ENCODE data around the gene IL20.

IL20 gene

DNA sequence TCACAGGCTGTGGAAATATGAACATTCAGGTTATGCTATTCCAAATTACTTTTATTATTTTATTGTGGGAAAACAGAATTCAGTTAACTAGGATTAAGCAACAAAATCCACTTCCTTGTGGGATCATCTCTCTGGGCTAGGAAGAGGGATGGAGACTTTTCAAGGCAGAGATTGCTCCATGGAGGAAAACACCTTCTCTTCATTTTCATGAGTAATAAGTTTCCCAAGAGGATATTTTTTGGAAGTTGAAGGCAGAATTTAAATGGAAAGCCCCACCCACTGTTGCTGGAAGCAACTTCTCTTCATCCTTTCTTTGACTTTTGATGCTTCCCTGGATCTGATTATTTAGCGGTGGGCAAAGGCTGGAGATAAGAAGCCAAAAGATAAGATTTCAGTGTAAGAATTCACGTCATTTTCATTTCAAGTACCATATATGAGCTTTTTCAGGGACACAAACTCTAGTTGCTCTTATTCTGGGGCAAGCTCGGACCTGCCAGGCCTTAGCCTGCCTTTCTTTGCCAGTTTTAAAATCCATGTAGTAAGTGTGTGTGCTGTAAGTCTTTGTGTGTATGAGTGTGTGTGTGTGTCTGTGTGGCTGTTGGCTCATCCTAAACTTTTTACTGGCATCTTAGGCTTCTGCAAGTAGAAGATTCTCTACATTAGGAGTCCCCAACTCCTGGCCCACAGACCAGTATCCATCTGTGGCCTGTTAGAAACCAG, 20.1 kb downstream of the IL20 start:
- no peak overlapping the region for H3K18ac ChIP-seq (ENCODE audit: low read length)
- no peak overlapping the region for H4K91ac ChIP-seq (ENCODE audit: low read depth, low read length, poor library complexity)
- no peaks in the 10 kb centered on the region for H3K9me3 ChIP-seq (replicated peaks in 1 of 2; ENCODE audit: control insufficient read depth in 2 of 2, insufficient read depth in 1 of 2, low read depth in 1 of 2, low read length in 2 of 2)
- H3K79me1 ChIP-seq (ENCODE audit: low read depth, low read length): no peaks in the 10 kb centered on the region
- DNase-seq (ENCODE audit: low spot score): no peak
- no peak overlapping the region for H2BK120ac ChIP-seq (ENCODE audit: low read depth, low read length)
- H2BK5ac ChIP-seq (ENCODE audit: low read length): no peak overlapping the region
- no peak overlapping the region for H4K8ac ChIP-seq (ENCODE audit: low read depth, low read length)
- H2AFZ ChIP-seq (ENCODE audit: low read length): no peak overlapping the region
- H3K4ac ChIP-seq (ENCODE audit: low read length): no peak overlapping the region
- H2BK15ac ChIP-seq (ENCODE audit: low read length): no peak overlapping the region
- H2BK12ac ChIP-seq (ENCODE audit: low read length): no peak overlapping the region
- peaks cover 0 to 5% (median 0%) of the 10 kb centered on the region in 3 experiments for H3K27me3 ChIP-seq (ENCODE audit: control insufficient read depth in 3 of 3, insufficient read depth in 3 of 3, low read depth in 1 of 3, low read length in 3 of 3)
- H3K36me3 ChIP-seq (replicated peaks in 1 of 2; ENCODE audit: control insufficient read depth in 2 of 2, insufficient read depth in 2 of 2, low read length in 2 of 2): no peaks in the 10 kb centered on the region
- no peak overlapping the region for H3K23ac ChIP-seq (ENCODE audit: low read depth, low read length, poor library complexity)
- H3K9ac ChIP-seq (ENCODE audit: low read depth, low read length, poor library complexity): no peak overlapping the region
- WGBS, 2 donors (ENCODE audit: extremely low coverage in 2 of 2, insufficient read length in 2 of 2, insufficient replicate concordance in 1 of 2): no CpG with 5 or more reads among the region's 3 CpGs
- H3K27ac ChIP-seq (replicated peaks; ENCODE audit: low read length): no peak overlapping the region
- H3K4me2 ChIP-seq (ENCODE audit: insufficient read depth, low read length, poor library complexity, severe bottlenecking): no peak overlapping the region
- H3K14ac ChIP-seq (ENCODE audit: low read length): no peak overlapping the region
- H2AK5ac ChIP-seq (ENCODE audit: low read depth, low read length): no peak overlapping the region
- H3K4me1 ChIP-seq (ENCODE audit: control insufficient read depth in 2 of 2, insufficient read depth in 1 of 2, low read depth in 1 of 2, low read length in 2 of 2): no peaks in the 10 kb centered on the region
- H3K4me3 ChIP-seq (ENCODE audit: low read length in 2 of 2): no peak overlapping the region

- Histone ChIP-seq H3K4ac (ENCODE audit: low read length) (no peak overlapping the region), H2AK5ac (ENCODE audit: low read depth, low read length) (no peak overlapping the region), H3K4me3 (ENCODE audit: low read length in 2 of 2) (no peak overlapping the region), H3K79me1 (ENCODE audit: low read depth, low read length) (no peaks in the 10 kb centered on the region), H3K4me1 (ENCODE audit: control insufficient read depth in 2 of 2, insufficient read depth in 1 of 2, low read depth in 1 of 2, low read length in 2 of 2) (no peaks in the 10 kb centered on the region), H3K9ac (ENCODE audit: low read depth, low read length, poor library complexity) (no peak overlapping the region), H3K9me3 (replicated peaks in 1 of 2; ENCODE audit: control insufficient read depth in 2 of 2, insufficient read depth in 1 of 2, low read depth in 1 of 2, low read length in 2 of 2) (no peaks in the 10 kb centered on the region), H3K4me2 (ENCODE audit: insufficient read depth, low read length, poor library complexity, severe bottlenecking) (no peak overlapping the region), H2BK5ac (ENCODE audit: low read length) (no peak overlapping the region), H3K18ac (ENCODE audit: low read length) (no peak overlapping the region), H3K27me3 (ENCODE audit: control insufficient read depth in 3 of 3, insufficient read depth in 3 of 3, low read depth in 1 of 3, low read length in 3 of 3) (peaks cover 0 to 5% (median 0%) of the 10 kb centered on the region in 3 experiments), H3K27ac (replicated peaks; ENCODE audit: low read length) (no peak overlapping the region), H3K36me3 (replicated peaks in 1 of 2; ENCODE audit: control insufficient read depth in 2 of 2, insufficient read depth in 2 of 2, low read length in 2 of 2) (no peaks in the 10 kb centered on the region), H3K23ac (ENCODE audit: low read depth, low read length, poor library complexity) (no peak overlapping the region), H2BK12ac (ENCODE audit: low read length) (no peak overlapping the region), H2BK15ac (ENCODE audit: low read length) (no peak overlapping the region), H4K91ac (ENCODE audit: low read depth, low read length, poor library complexity) (no peak overlapping the region), H2BK120ac (ENCODE audit: low read depth, low read length) (no peak overlapping the region), H4K8ac (ENCODE audit: low read depth, low read length) (no peak overlapping the region), H2AFZ (ENCODE audit: low read length) (no peak overlapping the region), H3K14ac (ENCODE audit: low read length) (no peak overlapping the region)
- DNase-seq (ENCODE audit: low spot score): no peak
- no CpG with 5 or more reads among the region's 1 CpG for WGBS, 2 donors (ENCODE audit: extremely low coverage in 2 of 2, insufficient read length in 2 of 2, insufficient replicate concordance in 1 of 2)
Measured at GRCh38 chr1:206886831-206887230, 21.4 kb downstream of the IL20 start.

GRCh38 chr1:206887701-206888100, 22.3 kb downstream of the IL20 start:
- H3K14ac ChIP-seq (ENCODE audit: low read length): no peak overlapping the region

GRCh38 chr1:206890125-206891060, 25.0 kb downstream of the IL20 start:
- Histone ChIP-seq H3K4me2 (ENCODE audit: insufficient read depth, low read length, poor library complexity, severe bottlenecking) (no peak overlapping the region), H3K9ac (ENCODE audit: low read depth, low read length, poor library complexity) (no peak overlapping the region), H2BK5ac (ENCODE audit: low read length) (no peak overlapping the region), H3K4me3 (ENCODE audit: low read length in 2 of 2) (no peak overlapping the region), H3K27ac (replicated peaks; ENCODE audit: low read length) (no peak overlapping the region), H4K91ac (ENCODE audit: low read depth, low read length, poor library complexity) (no peak overlapping the region), H4K8ac (ENCODE audit: low read depth, low read length) (no peak overlapping the region), H2BK15ac (ENCODE audit: low read length) (no peak overlapping the region), H3K4me1 (ENCODE audit: control insufficient read depth in 2 of 2, insufficient read depth in 1 of 2, low read depth in 1 of 2, low read length in 2 of 2) (no peaks in the 10 kb centered on the region), H2AFZ (ENCODE audit: low read length) (no peak overlapping the region), H2BK12ac (ENCODE audit: low read length) (no peak overlapping the region), H3K14ac (ENCODE audit: low read length) (no peak overlapping the region), H3K4ac (ENCODE audit: low read length) (no peak overlapping the region), H3K23ac (ENCODE audit: low read depth, low read length, poor library complexity) (no peak overlapping the region), H3K9me3 (replicated peaks in 1 of 2; ENCODE audit: control insufficient read depth in 2 of 2, insufficient read depth in 1 of 2, low read depth in 1 of 2, low read length in 2 of 2) (no peaks in the 10 kb centered on the region), H3K36me3 (replicated peaks in 1 of 2; ENCODE audit: control insufficient read depth in 2 of 2, insufficient read depth in 2 of 2, low read length in 2 of 2) (no peaks in the 10 kb centered on the region), H3K18ac (ENCODE audit: low read length) (no peak overlapping the region), H3K79me1 (ENCODE audit: low read depth, low read length) (no peaks in the 10 kb centered on the region), H3K27me3 (ENCODE audit: control insufficient read depth in 3 of 3, insufficient read depth in 3 of 3, low read depth in 1 of 3, low read length in 3 of 3) (peaks cover 0 to 15% (median 0%) of the 10 kb centered on the region in 3 experiments), H2AK5ac (ENCODE audit: low read depth, low read length) (no peak overlapping the region), H2BK120ac (ENCODE audit: low read depth, low read length) (no peak overlapping the region)
- no CpG with 5 or more reads among the region's 15 CpGs for WGBS, 2 donors (ENCODE audit: extremely low coverage in 2 of 2, insufficient read length in 2 of 2, insufficient replicate concordance in 1 of 2)
- DNase-seq (ENCODE audit: low spot score): no peak

More at GRCh38 chr1:206887701-206888100, 22.3 kb downstream of the IL20 start:
- Histone ChIP-seq H3K79me1 (ENCODE audit: low read depth, low read length) (no peaks in the 10 kb centered on the region), H3K9ac (ENCODE audit: low read depth, low read length, poor library complexity) (no peak overlapping the region), H2BK12ac (ENCODE audit: low read length) (no peak overlapping the region), H3K4me1 (ENCODE audit: control insufficient read depth in 2 of 2, insufficient read depth in 1 of 2, low read depth in 1 of 2, low read length in 2 of 2) (no peaks in the 10 kb centered on the region), H3K9me3 (replicated peaks in 1 of 2; ENCODE audit: control insufficient read depth in 2 of 2, insufficient read depth in 1 of 2, low read depth in 1 of 2, low read length in 2 of 2) (no peaks in the 10 kb centered on the region), H4K91ac (ENCODE audit: low read depth, low read length, poor library complexity) (no peak overlapping the region), H3K4me2 (ENCODE audit: insufficient read depth, low read length, poor library complexity, severe bottlenecking) (no peak overlapping the region), H3K18ac (ENCODE audit: low read length) (no peak overlapping the region), H2BK120ac (ENCODE audit: low read depth, low read length) (no peak overlapping the region), H2BK15ac (ENCODE audit: low read length) (no peak overlapping the region), H2AFZ (ENCODE audit: low read length) (no peak overlapping the region), H3K4me3 (ENCODE audit: low read length in 2 of 2) (no peak overlapping the region), H2BK5ac (ENCODE audit: low read length) (no peak overlapping the region), H3K36me3 (replicated peaks in 1 of 2; ENCODE audit: control insufficient read depth in 2 of 2, insufficient read depth in 2 of 2, low read length in 2 of 2) (no peaks in the 10 kb centered on the region), H4K8ac (ENCODE audit: low read depth, low read length) (no peak overlapping the region), H3K23ac (ENCODE audit: low read depth, low read length, poor library complexity) (no peak overlapping the region), H2AK5ac (ENCODE audit: low read depth, low read length) (no peak overlapping the region), H3K4ac (ENCODE audit: low read length) (no peak overlapping the region), H3K27ac (replicated peaks; ENCODE audit: low read length) (no peak overlapping the region), H3K27me3 (ENCODE audit: control insufficient read depth in 3 of 3, insufficient read depth in 3 of 3, low read depth in 1 of 3, low read length in 3 of 3) (peaks cover 0 to 5% (median 0%) of the 10 kb centered on the region in 3 experiments)
- DNase-seq (ENCODE audit: low spot score): no peak
- WGBS, 2 donors (ENCODE audit: extremely low coverage in 2 of 2, insufficient read length in 2 of 2, insufficient replicate concordance in 1 of 2): no CpG with 5 or more reads among the region's 4 CpGs
